Fibroblast of lung (primary cell): ENCODE measurements around the gene TRIM62. TPM values are rescaled to one million over a fixed set of nuclear protein-coding genes. Genes with fewer than 3 reads are reported as not detected.

Source experiments
- DNase-seq, 2 donors: peaks; one replicate each; pipeline versions ENCODE4 v3.0.0 to v3.0.0-alpha.2; 2010; ENCODE audit warnings: low read depth in 2 of 2
- H2AFZ ChIP-seq: 2 replicates; pipeline ENCODE4 v1.5.1; 2012; ENCODE audit warnings: low read length, control low read depth, inconsistent platforms
- H3K27ac ChIP-seq: 2 replicates; pipeline ENCODE4 v1.5.1; 2011; ENCODE audit warnings: low read length, control low read depth; ENCODE audit not compliant: insufficient read depth
- H3K27me3 ChIP-seq: 2 replicates; pipeline ENCODE4 v1.5.1; 2011; ENCODE audit warnings: mild to moderate bottlenecking, low read length; ENCODE audit not compliant: control insufficient read depth, insufficient read depth
- H3K36me3 ChIP-seq: 2 replicates; pipeline ENCODE4 v1.5.1; 2011; ENCODE audit warnings: low read length; ENCODE audit not compliant: control insufficient read depth, insufficient read depth
- H3K4me1 ChIP-seq: 2 replicates; pipeline ENCODE4 v1.5.1; 2011; ENCODE audit warnings: low read length; ENCODE audit not compliant: control insufficient read depth, insufficient read depth; ENCODE audit errors: extremely low read depth
- H3K4me2 ChIP-seq: 2 replicates; pipeline ENCODE4 v1.5.1; 2011; ENCODE audit warnings: low read length, control low read depth; ENCODE audit not compliant: insufficient read depth; ENCODE audit errors: extremely low read depth
- H3K4me3 ChIP-seq, 4 experiments: fragments of 200-600 bp in 1 of 4; sonication (generic) in 1 of 4; replicated peaks in 1 of 4; 2 replicates each; pipeline ENCODE4 v1.5.1; 2011 to 2016; ENCODE audit warnings: low read length in 4 of 4, low read depth in 3 of 4, mild to moderate bottlenecking in 3 of 4, control low read depth in 2 of 4, inconsistent platforms in 1 of 4, mixed read lengths in 1 of 4; ENCODE audit not compliant: insufficient read depth in 1 of 4; ENCODE audit errors: control extremely low read depth in 1 of 4
- H3K79me2 ChIP-seq: 2 replicates; pipeline ENCODE4 v1.5.1; 2012; ENCODE audit warnings: mild to moderate bottlenecking, low read length, inconsistent platforms; ENCODE audit not compliant: control insufficient read depth, insufficient read depth
- H3K9ac ChIP-seq: 2 replicates; pipeline ENCODE4 v1.5.1; 2011; ENCODE audit warnings: mild to moderate bottlenecking, low read length, control low read depth; ENCODE audit not compliant: insufficient read depth
- H3K9me3 ChIP-seq: 2 replicates; pipeline ENCODE4 v1.5.1; 2012; ENCODE audit warnings: low read depth, low read length; ENCODE audit not compliant: control insufficient read depth, insufficient read depth
- H4K20me1 ChIP-seq: 2 replicates; pipeline ENCODE4 v1.5.1; 2011; ENCODE audit warnings: low read length; ENCODE audit not compliant: control insufficient read depth, insufficient read depth; ENCODE audit errors: extremely low read depth
- CTCF ChIP-seq, 2 donors: IDR thresholded peaks in 1 of 2; conservative IDR thresholded peaks in 1 of 2; 1 replicate in 1 of 2; 2 replicates in 1 of 2; pipeline ENCODE4 v1.5.1; 2011 to 2012; ENCODE audit warnings: low read length in 2 of 2, control low read depth in 1 of 2, inconsistent platforms in 1 of 2, low read depth in 1 of 2, mild to moderate bottlenecking in 1 of 2
- EZH2 ChIP-seq: IDR thresholded peaks from 2 replicates; pipeline ENCODE4 v1.5.1; 2012; ENCODE audit warnings: low read length, control low read depth, mild to moderate bottlenecking; ENCODE audit errors: missing control alignments
- polyA plus RNA-seq, 2 donors: library from polyadenylated mRNA; depleted of rRNA in 1 of 2; stranded (reverse) in 1 of 2; unstranded in 1 of 2; fragments of >200 nt; gene quantifications; 2 replicates each; pipeline ENCODE4 v1.2.1, GENCODE V29; 2011 to 2012; ENCODE audit warnings: missing spikeins in 1 of 2
- total RNA-seq: library from RNA; depleted of rRNA; stranded (reverse); fragments of >200 nt; gene quantifications from 2 replicates; pipeline ENCODE4 v1.2.1, GENCODE V29; 2014

TRIM62 gene
- total and polyA plus RNA-seq, 2 donors (not counting 1 experiment from before 2014, with no cell fraction given) = 1.8 to 2.4 TPM

- Histone ChIP-seq H3K4me3 (no peak overlapping the region), H3K9me3 (no peaks in the 10 kb centered on the region), H3K4me1 (no peaks in the 10 kb centered on the region), H2AFZ (no peak overlapping the region), H3K9ac (no peak overlapping the region), H3K27ac (no peak overlapping the region), H4K20me1 (no peaks in the 10 kb centered on the region), H3K4me2 (no peak overlapping the region), H3K79me2 (no peaks in the 10 kb centered on the region), H3K36me3 (peaks cover 4% of the 10 kb centered on the region), H3K27me3 (no peaks in the 10 kb centered on the region)
- TF ChIP-seq CTCF (conservative IDR thresholded peaks at IDR 0.05 in 1 of 2, IDR thresholded peaks at IDR 0.05 in 1 of 2; ENCODE audit: low read depth in 1 of 2, low read length in 2 of 2) = no peak
- TF ChIP-seq EZH2 = no peak
- no peak for DNase-seq
These were observed 25.8 kb downstream of the TRIM62 start for GRCh38 chr1:33155877-33156538.

GRCh38 chr1:33153650-33154049 is 28.2 kb downstream of the TRIM62 start:
- H3K4me2 ChIP-seq = no peak overlapping the region

More at GRCh38 chr1:33153650-33154049, 28.2 kb downstream of the TRIM62 start:
- no peaks in the 10 kb centered on the region for H3K36me3 ChIP-seq
- no peak overlapping the region for H3K9ac ChIP-seq
- H3K4me3 ChIP-seq = no peak overlapping the region
- no peaks in the 10 kb centered on the region for H4K20me1 ChIP-seq
- H3K27me3 ChIP-seq = no peaks in the 10 kb centered on the region
- H2AFZ ChIP-seq = no peak overlapping the region
- H3K4me1 ChIP-seq = no peaks in the 10 kb centered on the region
- TF ChIP-seq CTCF (conservative IDR thresholded peaks at IDR 0.05 in 1 of 2, IDR thresholded peaks at IDR 0.05 in 1 of 2; ENCODE audit: low read depth in 1 of 2, low read length in 2 of 2) = no peak
- no peak for TF ChIP-seq EZH2
- no peaks in the 10 kb centered on the region for H3K9me3 ChIP-seq
- no peaks in the 10 kb centered on the region for H3K79me2 ChIP-seq
- H3K27ac ChIP-seq = no peak overlapping the region
- no peak for DNase-seq
